ENCODE data around the gene SCARB2. TPM values are rescaled to one million over a fixed set of nuclear protein-coding genes. Genes with fewer than 3 reads are reported as not detected.

The SCARB2 gene
- total and polyA plus RNA-seq, 12 donors, result 41.5 to 179 (median 134) TPM

DNA sequence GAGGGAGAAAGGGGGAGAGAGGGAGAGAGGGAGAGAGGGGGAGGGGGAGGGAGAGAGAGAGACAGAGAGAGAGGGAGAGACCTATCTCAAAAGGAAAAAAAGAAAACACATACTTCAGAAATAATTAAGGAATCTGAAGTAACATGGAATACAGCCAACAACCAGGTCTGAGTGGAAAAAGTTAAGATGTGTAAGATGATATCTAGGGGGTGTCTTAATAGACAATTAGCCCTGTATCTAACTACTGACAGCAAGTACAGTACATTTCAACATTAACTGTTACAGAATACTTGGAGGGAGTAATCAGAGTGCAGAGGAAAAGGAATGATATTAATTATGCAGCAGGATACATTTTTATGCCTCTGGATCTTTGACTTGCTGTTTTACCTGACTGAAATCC is 87.8 kb downstream of the SCARB2 start:
- intact Hi-C loops (cut with DNase I), result no loop called here
- Histone ChIP-seq H3K4me3 (no peak overlapping the region), H3K4me1 (replicated peaks in 1 of 2) (no peaks in the 10 kb centered on the region), H3K27me3 (no peaks in the 10 kb centered on the region), H3K9me3 (replicated peaks in 1 of 3) (no peaks in the 10 kb centered on the region), H3K36me3 (replicated peaks in 1 of 2) (peaks cover 0 to 20% of the 10 kb centered on the region in 2 donors), H3K27ac (no peak overlapping the region)
- no peak for DNase-seq
- TF ChIP-seq POLR2A (IDR thresholded peaks at IDR 0.05), result no peak
- TF ChIP-seq, protein P1, sequence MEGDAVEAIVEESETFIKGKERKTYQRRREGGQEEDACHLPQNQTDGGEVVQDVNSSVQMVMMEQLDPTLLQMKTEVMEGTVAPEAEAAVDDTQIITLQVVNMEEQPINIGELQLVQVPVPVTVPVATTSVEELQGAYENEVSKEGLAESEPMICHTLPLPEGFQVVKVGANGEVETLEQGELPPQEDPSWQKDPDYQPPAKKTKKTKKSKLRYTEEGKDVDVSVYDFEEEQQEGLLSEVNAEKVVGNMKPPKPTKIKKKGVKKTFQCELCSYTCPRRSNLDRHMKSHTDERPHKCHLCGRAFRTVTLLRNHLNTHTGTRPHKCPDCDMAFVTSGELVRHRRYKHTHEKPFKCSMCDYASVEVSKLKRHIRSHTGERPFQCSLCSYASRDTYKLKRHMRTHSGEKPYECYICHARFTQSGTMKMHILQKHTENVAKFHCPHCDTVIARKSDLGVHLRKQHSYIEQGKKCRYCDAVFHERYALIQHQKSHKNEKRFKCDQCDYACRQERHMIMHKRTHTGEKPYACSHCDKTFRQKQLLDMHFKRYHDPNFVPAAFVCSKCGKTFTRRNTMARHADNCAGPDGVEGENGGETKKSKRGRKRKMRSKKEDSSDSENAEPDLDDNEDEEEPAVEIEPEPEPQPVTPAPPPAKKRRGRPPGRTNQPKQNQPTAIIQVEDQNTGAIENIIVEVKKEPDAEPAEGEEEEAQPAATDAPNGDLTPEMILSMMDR (IDR thresholded peaks at IDR 0.05), result no peak

DNA sequence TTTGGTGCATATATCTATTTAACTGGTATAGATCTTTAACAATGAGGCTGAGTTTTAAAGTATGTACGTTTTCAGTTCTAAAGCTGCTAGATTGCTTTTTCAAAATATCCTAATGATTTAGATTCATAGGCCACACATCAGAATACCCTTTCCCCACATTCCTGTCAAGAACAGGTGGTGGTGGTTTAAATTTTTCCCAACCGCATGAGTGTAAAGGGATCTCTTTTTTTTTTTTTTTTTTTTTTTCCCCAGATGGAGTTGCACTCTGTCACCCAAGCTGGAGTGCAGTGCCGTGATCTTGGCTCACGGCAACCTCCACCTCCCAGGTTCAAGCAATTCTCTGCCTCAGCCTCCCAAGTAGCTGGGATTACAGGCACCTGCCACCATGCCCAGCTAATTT is 93.4 kb downstream of the SCARB2 start:
- Histone ChIP-seq H3K36me3 (replicated peaks in 1 of 2) (peaks cover 0 to 34% of the 10 kb centered on the region in 2 donors), H3K4me3 (no peak overlapping the region), H3K4me1 (replicated peaks in 1 of 2) (no peaks in the 10 kb centered on the region), H3K9me3 (replicated peaks in 1 of 3) (no peaks in the 10 kb centered on the region), H3K27ac (no peak overlapping the region), H3K27me3 (no peaks in the 10 kb centered on the region)
- WGBS, 4 donors, result 94 to 97% (median 95%) methylated on average over 4 of the region's 4 CpGs
- intact Hi-C loops (cut with DNase I), result no loop called here
- TF ChIP-seq, protein P1 (IDR thresholded peaks at IDR 0.05), result no peak
- no peak for TF ChIP-seq POLR2A (IDR thresholded peaks at IDR 0.05)
- no peak for DNase-seq

DNA sequence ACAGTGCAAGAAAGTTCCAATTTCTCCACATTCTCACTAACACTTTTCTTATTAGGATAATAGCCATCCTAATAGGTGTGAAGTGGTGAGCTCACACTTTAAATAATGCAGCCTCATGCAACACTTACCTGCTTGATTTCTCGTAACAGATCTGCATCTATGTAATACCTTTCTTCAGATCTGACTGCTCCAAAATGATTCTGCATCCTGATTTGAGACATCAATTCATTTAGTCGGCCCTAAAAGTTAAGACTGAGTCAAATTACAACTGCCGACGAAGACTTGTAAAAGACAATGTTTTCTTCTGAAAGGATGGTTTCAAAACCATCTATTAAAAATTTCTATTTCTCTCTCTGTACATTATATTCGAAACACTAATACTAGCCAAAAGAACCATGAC is 96.1 kb downstream of the SCARB2 start:
- H3K9me3 ChIP-seq (replicated peaks in 1 of 3), result no peaks in the 10 kb centered on the region
- no peak overlapping the region for H3K4me3 ChIP-seq
- DNase-seq, result no peak
- no peak overlapping the region for H3K27ac ChIP-seq
- H3K4me1 ChIP-seq (replicated peaks in 1 of 2), result no peaks in the 10 kb centered on the region
- H3K27me3 ChIP-seq, result no peaks in the 10 kb centered on the region
- H3K36me3 ChIP-seq (replicated peaks in 1 of 2), result peaks cover 0 to 22% of the 10 kb centered on the region in 2 donors
- intact Hi-C loops (cut with DNase I), result no loop called here
- 95 to 97% (median 97%) methylated on average over 5 of the region's 5 CpGs for WGBS, 4 donors
- TF ChIP-seq POLR2A (IDR thresholded peaks at IDR 0.05), result no peak
- TF ChIP-seq, protein P1 (IDR thresholded peaks at IDR 0.05), result no peak

DNA sequence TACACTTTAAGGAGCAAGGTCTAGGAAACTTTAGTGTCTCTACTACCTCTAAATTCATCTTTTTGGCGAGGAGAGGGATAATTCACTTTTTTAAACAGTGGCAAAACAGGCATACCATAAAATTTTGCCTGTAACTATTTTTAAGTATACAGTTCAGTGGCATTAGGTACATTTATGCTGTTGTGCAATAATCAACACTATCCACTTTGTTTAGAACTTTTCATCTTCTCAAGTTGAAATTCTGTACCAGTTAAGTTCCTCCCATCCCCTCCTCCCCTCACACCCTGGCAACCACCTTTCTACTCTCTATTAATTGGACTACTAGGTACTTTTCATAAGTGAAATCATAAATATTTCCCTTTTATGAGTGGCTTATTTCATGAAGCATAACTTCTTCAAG is 96.8 kb downstream of the SCARB2 start:
- intact Hi-C loops (cut with DNase I), result no loop called here
- no peak for DNase-seq
- H3K9me3 ChIP-seq (replicated peaks in 1 of 3), result no peaks in the 10 kb centered on the region
- H3K36me3 ChIP-seq (replicated peaks in 1 of 2), result peaks cover 0 to 22% of the 10 kb centered on the region in 2 donors
- H3K27ac ChIP-seq, result no peak overlapping the region
- TF ChIP-seq, protein P1 (IDR thresholded peaks at IDR 0.05), result no peak
- TF ChIP-seq POLR2A (IDR thresholded peaks at IDR 0.05), result no peak
- no peaks in the 10 kb centered on the region for H3K4me1 ChIP-seq (replicated peaks in 1 of 2)
- 80 to 100% (median 99%) methylated on average over 1 of the region's 1 CpG for WGBS, 4 donors
- H3K4me3 ChIP-seq, result no peak overlapping the region
- no peaks in the 10 kb centered on the region for H3K27me3 ChIP-seq

Other genes starting within 250 kb of the SCARB2 start
- gene SDAD1, start 222.9 kb downstream of the SCARB2 start, total RNA-seq, result 10 to 100 TPM; 17.3 to 50.3 (median 32.9) TPM
- gene SDAD1, start 222.9 kb downstream of the SCARB2 start, polyA plus RNA-seq, result 10 to 100 TPM; 11.5 to 56.0 (median 15.8) TPM
- 1 to 10 TPM in 3 of 9 donors, under 1 TPM in 5, not detected in 1; 0.11 to 4.7 (median 0.45) TPM for gene CXCL9, start 206.3 kb downstream of the SCARB2 start, total RNA-seq
- gene CXCL9, start 206.3 kb downstream of the SCARB2 start, polyA plus RNA-seq, result 1 to 10 TPM in 2 of 3 donors, under 1 TPM in 1; 0.67 to 6.4 (median 1.9) TPM
- 10 to 100 TPM in 1 of 9 donors, 1 to 10 TPM in 4, under 1 TPM in 3, not detected in 1; 0.28 to 41.4 (median 1.4) TPM for gene CXCL10, start 190.3 kb downstream of the SCARB2 start, total RNA-seq
- 1 to 10 TPM; 1.1 to 6.8 (median 3.0) TPM for gene CXCL10, start 190.3 kb downstream of the SCARB2 start, polyA plus RNA-seq
- gene CXCL11, start 177.8 kb downstream of the SCARB2 start, total RNA-seq, result under 1 TPM in 3 of 9 donors, not detected in 6; 0.11 to 0.98 (median 0.61) TPM
- 1 to 10 TPM in 1 of 3 donors, under 1 TPM in 2; 0.10 to 1.2 (median 0.24) TPM for gene CXCL11, start 177.8 kb downstream of the SCARB2 start, polyA plus RNA-seq
- 1 to 10 TPM in 1 of 9 donors, under 1 TPM in 1, not detected in 7; 0.70 to 1.1 TPM for gene ART3, start 139.1 kb downstream of the SCARB2 start, total RNA-seq
- gene ART3, start 139.1 kb downstream of the SCARB2 start, polyA plus RNA-seq, result under 1 TPM; 0.16 to 0.88 (median 0.55) TPM
- gene NUP54, start 65.4 kb downstream of the SCARB2 start, total RNA-seq, result 10 to 100 TPM; 10.8 to 37.7 (median 23.2) TPM
- gene NUP54, start 65.4 kb downstream of the SCARB2 start, polyA plus RNA-seq, result 10 to 100 TPM; 19.5 to 22.0 (median 21.6) TPM
- 1 to 10 TPM; 2.8 to 8.0 (median 4.8) TPM for gene FAM47E, start 37.9 kb upstream of the SCARB2 start, total RNA-seq
- 10 to 100 TPM in 1 of 3 donors, 1 to 10 TPM in 2; 6.9 to 23.8 (median 7.7) TPM for gene FAM47E, start 37.9 kb upstream of the SCARB2 start, polyA plus RNA-seq
- 1 to 10 TPM; 1.5 to 6.3 (median 3.6) TPM for gene STBD1, start 92.9 kb upstream of the SCARB2 start, total RNA-seq
- gene STBD1, start 92.9 kb upstream of the SCARB2 start, polyA plus RNA-seq, result 1 to 10 TPM; 1.0 to 4.3 (median 2.6) TPM
- under 1 TPM in 6 of 9 donors, not detected in 3; 0.07 to 0.25 (median 0.14) TPM for gene CCDC158, start 207.3 kb upstream of the SCARB2 start, total RNA-seq
- gene CCDC158, start 207.3 kb upstream of the SCARB2 start, polyA plus RNA-seq, result under 1 TPM; 0.07 to 0.35 (median 0.08) TPM
- 10 to 100 TPM in 3 of 9 donors, 1 to 10 TPM in 6; 3.2 to 16.2 (median 9.2) TPM for gene SHROOM3, start 221.4 kb upstream of the SCARB2 start, total RNA-seq
- gene SHROOM3, start 221.4 kb upstream of the SCARB2 start, polyA plus RNA-seq, result 1 to 10 TPM; 1.1 to 8.8 (median 3.5) TPM